Right forelimb (tissue), 1 donor: Measurements from ENCODE around the gene DZIP1L.
"Not testable (repeated sequence)": the region's sequence is repeated elsewhere in the genome, so short reads cannot be mapped to it uniquely, and the experiment has no call there.

Experiments used
- DNase-seq: peaks from one replicate; pipeline ENCODE4 v3.0.0-alpha.2; 2018

Gene DZIP1L

GRCh38 chr3:138113326-138113725, 2.1 kb downstream of the DZIP1L start:
- DNase-seq = no peak

- DNase-seq = no peak
Measured at GRCh38 chr3:138112362-138112761, 3.0 kb downstream of the DZIP1L start.

GRCh38 chr3:138105598-138105997, 9.8 kb downstream of the DZIP1L start:
- no peak for DNase-seq

DNA sequence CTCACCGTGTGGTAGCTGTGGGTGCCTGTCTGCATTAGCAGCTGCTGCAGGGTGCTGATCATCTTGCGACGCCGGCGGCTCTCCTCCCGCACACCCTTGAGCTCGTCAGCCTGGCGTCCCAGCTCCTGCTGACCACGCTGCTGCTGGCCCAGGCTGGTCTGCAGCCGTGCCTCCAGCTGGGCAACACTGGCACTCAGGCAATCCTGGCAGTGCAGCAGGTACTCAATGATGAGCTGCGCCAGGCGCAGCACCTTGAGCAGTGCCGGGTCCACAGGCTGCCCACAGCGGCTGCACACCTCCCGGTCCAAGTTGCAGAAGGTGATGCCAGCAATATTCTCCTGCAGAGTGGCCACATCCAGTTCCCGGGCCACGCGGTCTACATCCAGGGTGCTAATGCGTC, 11.9 kb downstream of the DZIP1L start:
- no peak for DNase-seq

DNA sequence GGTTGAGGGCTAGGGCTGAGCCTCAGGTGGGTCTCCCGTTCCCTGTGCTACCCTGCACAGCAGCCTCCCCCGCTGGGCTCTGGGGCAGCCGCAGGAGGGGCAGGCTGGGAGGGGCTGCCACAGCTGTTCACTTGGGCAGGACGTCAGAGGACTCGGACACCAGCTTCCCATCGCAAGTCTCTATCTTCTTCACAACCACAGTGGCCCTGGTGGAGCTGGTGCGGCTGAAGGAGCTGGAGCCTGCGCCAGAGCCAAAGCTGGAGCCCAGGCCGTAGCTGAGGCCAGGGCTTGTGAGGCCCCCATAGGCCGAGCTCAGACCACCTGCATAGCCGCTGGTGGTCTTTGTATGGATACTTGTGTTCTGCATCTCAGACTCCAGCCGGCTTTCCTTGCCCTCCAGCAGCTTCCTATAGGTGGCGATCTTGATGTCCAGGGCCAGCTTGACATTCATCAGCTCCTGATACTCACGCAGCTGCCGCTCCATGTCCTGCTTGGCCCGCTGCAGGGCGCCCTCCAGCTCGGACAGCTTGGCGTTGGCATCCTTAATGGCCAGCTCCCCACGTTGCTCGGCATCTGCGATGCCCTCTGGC, 14.0 kb downstream of the DZIP1L start:
- DNase-seq = not testable (repeated sequence)

DNA sequence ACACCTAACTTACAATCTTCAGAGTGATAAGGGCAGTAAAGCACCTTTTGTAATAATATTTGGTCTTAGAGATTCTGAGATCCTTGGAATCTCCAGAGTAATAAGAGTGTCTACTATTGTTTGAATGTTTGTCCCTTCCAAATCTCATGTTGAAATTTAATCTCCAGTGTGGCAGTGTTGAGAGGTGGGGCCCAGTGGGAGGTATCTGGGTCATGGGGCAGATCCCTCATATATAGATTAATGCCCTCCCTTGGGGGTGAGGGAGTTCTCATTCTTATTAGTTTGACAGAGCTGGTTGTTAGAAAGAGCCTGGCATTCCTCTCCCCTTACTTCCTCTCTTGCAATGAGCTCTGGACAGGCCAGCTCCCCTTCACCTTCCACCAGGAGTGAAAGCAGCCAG, 16.0 kb downstream of the DZIP1L start:
- DNase-seq = no peak

GRCh38 chr3:138097192-138098172, 17.9 kb downstream of the DZIP1L start:
- DNase-seq = no peak

GRCh38 chr3:138093721-138094120, 21.7 kb downstream of the DZIP1L start:
- DNase-seq = no peak

GRCh38 chr3:138092023-138092422, 23.4 kb downstream of the DZIP1L start:
- no peak for DNase-seq

DNA sequence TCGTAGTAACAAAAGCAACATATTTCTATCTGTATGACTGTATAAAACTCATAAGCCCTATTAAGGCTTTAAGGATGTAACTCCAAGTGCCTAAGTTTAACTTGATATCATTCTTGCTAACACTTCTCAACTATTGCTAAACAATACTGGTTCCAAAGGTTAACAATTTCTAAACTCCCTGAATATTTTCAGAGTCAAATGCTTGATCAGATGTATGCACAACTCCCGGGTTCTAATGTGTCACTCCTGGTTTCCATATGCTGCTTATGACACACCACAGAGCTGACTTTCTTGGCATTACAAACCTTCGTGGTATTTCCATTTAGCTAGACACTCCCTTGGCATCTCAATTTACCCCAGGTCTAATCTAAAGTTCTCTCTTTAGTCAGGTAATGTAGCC, 26.3 kb downstream of the DZIP1L start:
- DNase-seq = no peak

DNA sequence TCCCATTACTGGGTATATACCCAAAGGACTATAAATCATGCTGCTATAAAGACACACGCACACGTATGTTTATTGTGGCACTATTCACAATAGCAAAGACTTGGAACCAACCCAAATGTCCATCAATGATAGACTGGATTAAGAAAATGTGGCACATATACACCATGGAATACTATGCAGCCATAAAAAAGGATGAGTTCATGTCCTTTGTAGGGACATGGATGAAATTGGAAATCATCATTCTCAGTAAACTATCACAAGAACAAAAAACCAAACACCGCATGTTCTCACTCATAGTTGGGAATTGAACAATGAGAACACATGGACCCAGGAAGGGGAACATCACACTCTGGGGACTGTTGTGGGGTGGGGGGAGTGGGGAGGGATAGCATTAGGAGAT, 29.7 kb downstream of the DZIP1L start:
- DNase-seq = not testable (repeated sequence)

- no peak for DNase-seq
Measured at GRCh38 chr3:138084196-138084595, 31.2 kb downstream of the DZIP1L start.

- DNase-seq = no peak
Measured at GRCh38 chr3:138082992-138083386, 32.4 kb downstream of the DZIP1L start.

DNA sequence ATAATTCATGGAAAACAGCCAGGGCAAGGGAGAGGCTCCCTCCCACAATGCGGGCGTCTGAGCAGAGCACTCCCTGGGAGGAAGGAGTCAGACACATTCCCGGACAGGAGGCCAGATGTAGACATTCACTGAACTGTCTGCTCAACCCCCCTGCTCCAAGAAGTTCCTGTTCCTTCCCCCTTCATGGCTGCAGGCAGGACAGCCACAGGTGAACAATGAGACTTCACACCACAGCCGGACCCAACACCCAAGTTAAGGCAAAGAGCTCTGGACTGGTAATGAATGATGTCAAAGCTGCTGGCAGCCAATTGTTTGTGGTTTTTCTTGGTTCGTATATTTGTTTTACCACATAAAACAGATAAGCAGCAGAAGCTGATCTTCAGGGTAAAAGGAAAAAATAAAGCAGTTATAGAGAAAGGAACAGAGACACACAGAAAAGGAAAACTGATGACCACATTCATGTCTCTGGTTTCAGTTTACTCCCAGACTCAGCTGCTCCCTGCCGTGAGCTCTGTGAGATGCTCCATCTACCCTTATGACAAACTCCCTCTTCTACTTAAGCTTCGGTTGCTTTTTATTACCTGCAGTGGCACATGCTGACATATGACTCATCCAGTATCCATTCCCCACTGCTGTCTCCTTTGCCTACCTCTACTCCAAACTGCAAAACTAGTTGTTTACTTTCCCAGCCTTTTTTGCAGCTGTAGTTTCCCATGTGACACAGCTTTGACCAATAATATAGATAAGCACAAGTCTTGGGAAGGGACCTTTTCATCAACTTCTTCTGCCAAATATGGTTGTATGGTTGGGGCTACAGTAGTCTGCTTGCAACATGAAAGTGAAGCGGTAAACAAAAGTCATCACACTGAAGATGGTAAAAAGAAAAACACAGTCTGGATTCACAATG, 33.1 kb downstream of the DZIP1L start:
- no peak for DNase-seq

- DNase-seq = no peak
Measured at GRCh38 chr3:138081371-138082084, 33.9 kb downstream of the DZIP1L start.

DNA sequence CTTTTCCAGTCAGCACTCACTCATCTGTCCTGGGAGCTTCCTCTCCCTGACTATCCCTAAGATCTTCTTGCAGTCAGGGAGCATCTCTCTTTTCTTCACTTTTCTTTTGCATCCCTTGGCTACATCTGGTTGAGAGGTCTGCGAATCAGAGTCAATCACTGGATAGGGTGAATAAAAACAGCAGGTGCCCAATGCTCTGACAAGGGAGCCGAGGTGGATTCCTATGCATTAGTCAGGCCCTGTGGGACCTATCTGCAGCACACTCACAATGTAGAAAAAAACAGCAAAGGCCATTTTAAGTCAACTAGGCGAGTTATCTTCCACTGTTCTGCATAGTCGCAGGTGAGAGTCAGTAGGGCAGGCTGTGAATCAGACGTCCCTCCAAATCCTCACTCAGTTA, 35.5 kb downstream of the DZIP1L start:
- DNase-seq = no peak

- no peak for DNase-seq
Measured at GRCh38 chr3:138078901-138079344, 36.5 kb downstream of the DZIP1L start.

DNA sequence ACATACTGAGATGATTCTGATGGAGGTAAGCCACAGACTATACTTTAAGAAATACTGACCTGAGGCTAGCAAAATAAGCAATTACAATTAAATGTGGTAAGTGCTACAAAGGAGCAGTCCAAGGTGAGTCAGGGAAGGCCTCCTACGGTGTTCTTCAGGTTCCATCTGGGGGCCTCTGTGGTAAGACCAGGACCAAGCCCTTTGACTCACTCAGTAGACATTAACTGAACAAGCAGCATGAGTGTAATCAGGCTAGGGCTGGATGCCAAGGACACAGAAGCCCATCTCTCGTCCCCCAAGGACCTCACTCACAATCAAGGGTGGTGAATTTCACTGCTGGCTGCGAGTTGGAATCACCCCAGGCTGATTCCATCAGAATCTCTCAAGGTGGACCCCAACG, 37.3 kb downstream of the DZIP1L start:
- DNase-seq = no peak

GRCh38 chr3:138072796-138073195, 42.6 kb downstream of the DZIP1L start:
- no peak for DNase-seq

DNA sequence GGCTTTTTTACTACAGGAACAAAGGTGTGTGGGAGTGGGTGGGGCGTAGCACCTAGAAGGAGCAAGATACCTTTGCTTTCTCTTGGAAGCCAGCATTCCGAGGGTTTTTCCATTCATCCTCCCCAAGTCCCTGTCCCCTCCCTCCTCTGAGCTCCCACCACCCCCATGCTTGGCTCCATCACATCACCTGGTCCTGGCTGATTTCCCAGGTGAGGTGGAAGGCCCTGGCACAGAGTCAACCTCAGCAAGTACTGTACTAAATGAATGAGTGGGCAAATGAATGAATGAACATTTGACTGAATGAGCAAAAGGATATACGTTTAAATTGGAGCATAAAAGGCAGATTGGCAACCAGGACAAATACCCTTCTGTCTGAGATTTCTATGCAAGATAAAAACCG, 45.4 kb downstream of the DZIP1L start:
- DNase-seq = no peak

DNA sequence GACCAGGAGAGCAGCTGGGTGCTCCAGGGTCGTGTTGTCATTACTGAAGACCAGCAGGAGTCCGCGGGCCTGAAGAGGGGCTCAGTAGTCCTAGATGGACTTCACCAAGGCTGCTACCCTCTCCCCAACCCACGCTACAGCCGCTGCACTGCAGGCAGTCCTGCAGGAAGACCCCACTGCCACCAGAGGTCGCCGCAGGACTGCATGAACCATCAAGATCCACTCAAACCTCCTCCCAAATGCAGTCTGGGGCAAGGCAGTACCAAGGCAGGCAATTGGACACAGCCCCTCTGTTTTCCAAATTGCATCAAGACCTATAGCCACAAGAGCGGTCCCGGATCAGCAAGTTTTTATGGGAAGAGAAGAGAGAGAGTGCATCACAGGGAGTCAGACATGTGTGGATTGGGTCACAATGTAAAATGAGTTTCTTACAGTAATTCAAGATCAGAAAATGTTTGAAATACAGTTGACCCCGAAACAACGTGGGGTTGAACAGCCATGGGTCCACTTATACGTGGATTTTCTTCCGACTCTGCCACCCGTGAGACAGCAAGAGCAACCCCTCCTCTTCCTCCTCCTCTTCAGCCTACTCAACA, 46.7 kb downstream of the DZIP1L start:
- peak; percentile 86 for DNase-seq

GRCh38 chr3:138068046-138068445, 47.4 kb downstream of the DZIP1L start:
- no peak for DNase-seq
